ENCODE results near the gene GDF2.

GDF2 gene

GRCh38 chr10:47322300-47323061 lies at the start of gene GDF2:
Gene GDF2 (plus strand): TSS chr10:47322454. CDS start chr10:47322669, 215 bp downstream.
- no peak for DNase-seq

GRCh38 chr10:47276071-47276470 lies 46.2 kb upstream of the GDF2 start:
- no peak for DNase-seq

- no peak for DNase-seq
These were observed 45.5 kb upstream of the GDF2 start for GRCh38 chr10:47276576-47277351.

- DNase-seq = no peak
These were observed 44.7 kb upstream of the GDF2 start for GRCh38 chr10:47277352-47278151.

GRCh38 chr10:47278152-47278473 lies 44.1 kb upstream of the GDF2 start:
- no peak for DNase-seq

- no peak for DNase-seq
These were observed 43.5 kb upstream of the GDF2 start for GRCh38 chr10:47278720-47279119.

- no peak for DNase-seq
These were observed 43.0 kb upstream of the GDF2 start for GRCh38 chr10:47279276-47279675.

- no peak for DNase-seq
These were observed 40.1 kb upstream of the GDF2 start for GRCh38 chr10:47282005-47282656.

- no peak for DNase-seq
These were observed 39.6 kb upstream of the GDF2 start for GRCh38 chr10:47282657-47283018.

GRCh38 chr10:47283101-47283630 lies 39.1 kb upstream of the GDF2 start:
- DNase-seq = no peak

GRCh38 chr10:47283848-47284247 lies 38.4 kb upstream of the GDF2 start:
- DNase-seq = no peak

- no peak for DNase-seq
These were observed 36.7 kb upstream of the GDF2 start for GRCh38 chr10:47285381-47286115.

- DNase-seq = no peak
These were observed 36.1 kb upstream of the GDF2 start for GRCh38 chr10:47286116-47286505.

- DNase-seq = peak; percentile 12
These were observed 35.5 kb upstream of the GDF2 start for GRCh38 chr10:47286591-47287315.

GRCh38 chr10:47287365-47287802 lies 34.9 kb upstream of the GDF2 start:
- peak; percentile 26 for DNase-seq

GRCh38 chr10:47287805-47288204 lies 34.4 kb upstream of the GDF2 start:
- no peak for DNase-seq

GRCh38 chr10:47288236-47288635 lies 34.0 kb upstream of the GDF2 start:
- DNase-seq = peak; percentile 3

GRCh38 chr10:47288916-47289495 lies 33.2 kb upstream of the GDF2 start:
- DNase-seq = no peak

GRCh38 chr10:47289921-47290320 lies 32.3 kb upstream of the GDF2 start:
- DNase-seq = no peak

GRCh38 chr10:47290338-47290737 lies 31.9 kb upstream of the GDF2 start:
- peak; percentile 5 for DNase-seq

GRCh38 chr10:47291682-47292081 lies 30.6 kb upstream of the GDF2 start:
- no peak for DNase-seq

Data from femur (tissue), 1 donor.